NCI-H1105 (cell line): ENCODE data around the gene PHACTR4.
"Not testable (repeated sequence)": the region's sequence is repeated elsewhere in the genome, so short reads cannot be mapped to it uniquely, and the experiment has no call there.

Experiments used
- DNase-seq: peaks from one replicate; lab custom pipeline; 2025; lab: John Stamatoyannopoulos, UW

PHACTR4 gene

GRCh38 chr1:28369371-28370238 lies at the start of gene PHACTR4:
Gene PHACTR4 (plus strand): TSS chr1:28369740. CDS start chr1:28407448, 37,708 bp downstream.
- peak; percentile 97 for DNase-seq

- DNase-seq, result peak; percentile 41
These were observed 47.3 kb upstream of the PHACTR4 start for GRCh38 chr1:28322194-28322593.

GRCh38 chr1:28323720-28324119 lies 45.8 kb upstream of the PHACTR4 start:
- no peak for DNase-seq

- no peak for DNase-seq
These were observed 43.0 kb upstream of the PHACTR4 start for GRCh38 chr1:28326515-28326914.

GRCh38 chr1:28326984-28327383 lies 42.6 kb upstream of the PHACTR4 start:
- DNase-seq, result no peak

GRCh38 chr1:28327431-28327830 lies 42.1 kb upstream of the PHACTR4 start:
- not testable (repeated sequence) for DNase-seq

- no peak for DNase-seq
These were observed 41.3 kb upstream of the PHACTR4 start for GRCh38 chr1:28328228-28328648.

- DNase-seq, result no peak
These were observed 40.0 kb upstream of the PHACTR4 start for GRCh38 chr1:28329395-28330153.

- no peak for DNase-seq
These were observed 30.6 kb upstream of the PHACTR4 start for GRCh38 chr1:28338897-28339296.

- no peak for DNase-seq
These were observed 30.0 kb upstream of the PHACTR4 start for GRCh38 chr1:28339551-28339950.

- DNase-seq, result no peak
These were observed 29.1 kb upstream of the PHACTR4 start for GRCh38 chr1:28340221-28340974.

GRCh38 chr1:28341591-28341990 lies 27.9 kb upstream of the PHACTR4 start:
- no peak for DNase-seq

- DNase-seq, result no peak
These were observed 26.1 kb upstream of the PHACTR4 start for GRCh38 chr1:28343405-28343804.

GRCh38 chr1:28353248-28353810 lies 16.2 kb upstream of the PHACTR4 start:
- not testable (repeated sequence) for DNase-seq

- no peak for DNase-seq
These were observed 15.4 kb upstream of the PHACTR4 start for GRCh38 chr1:28354121-28354520.

GRCh38 chr1:28358716-28359115 lies 10.8 kb upstream of the PHACTR4 start:
- no peak for DNase-seq

GRCh38 chr1:28359592-28360239 lies 9.8 kb upstream of the PHACTR4 start:
- peak; percentile 66 for DNase-seq

GRCh38 chr1:28364888-28365287 lies 4.7 kb upstream of the PHACTR4 start:
- no peak for DNase-seq

- no peak for DNase-seq
These were observed 3.7 kb upstream of the PHACTR4 start for GRCh38 chr1:28365864-28366263.

GRCh38 chr1:28368608-28369007 lies 932 bp upstream of the PHACTR4 start:
- not testable (repeated sequence) for DNase-seq

GRCh38 chr1:28370239-28371009 lies 884 bp downstream of the PHACTR4 start:
- peak; percentile 29 for DNase-seq
